GM18505 (cell line): ENCODE measurements around the gene MAJIN.
"Not testable (repeated sequence)": the region's sequence is repeated elsewhere in the genome, so short reads cannot be mapped to it uniquely, and the experiment has no call there.

Experiments
- ATAC-seq: cut with Tn5 transposase; IDR thresholded peaks from one replicate; pipeline ENCODE4 v1.9.1; 2021; ENCODE audit not compliant: unreplicated experiment
- POLR2A ChIP-seq: IDR thresholded peaks from 4 replicates; pipeline ENCODE4 v1.6.1; 2011; ENCODE audit warnings: borderline replicate concordance; ENCODE audit not compliant: insufficient read depth, insufficient read length; ENCODE audit errors: extremely low read depth

Gene MAJIN

GRCh38 chr11:64999478-64999877, 27.6 kb upstream of the MAJIN start:
- no peak for ATAC-seq
- no peak for TF ChIP-seq POLR2A

- TF ChIP-seq POLR2A: no peak
- ATAC-seq: no peak
Observed at GRCh38 chr11:64998690-64999431, 27.0 kb upstream of the MAJIN start.

- TF ChIP-seq POLR2A: no peak
- no peak for ATAC-seq
Observed at GRCh38 chr11:64998141-64998540, 26.2 kb upstream of the MAJIN start.

- ATAC-seq: no peak
- TF ChIP-seq POLR2A: no peak
Observed at GRCh38 chr11:64996710-64997380, 24.9 kb upstream of the MAJIN start, which contains the start of gene BATF2. Gene BATF2 (minus strand): TSS chr11:64996971. CDS start chr11:64996914, 57 bp downstream.

- TF ChIP-seq POLR2A: no peak
Observed at GRCh38 chr11:64996327-64996709, 24.4 kb upstream of the MAJIN start.

GRCh38 chr11:64994318-64994717, 22.4 kb upstream of the MAJIN start:
- TF ChIP-seq POLR2A: no peak
- no peak for ATAC-seq

More at GRCh38 chr11:64996327-64996709, 24.4 kb upstream of the MAJIN start:
- ATAC-seq: no peak

GRCh38 chr11:64990222-64990923, 18.5 kb upstream of the MAJIN start:
- no peak for ATAC-seq
- no peak for TF ChIP-seq POLR2A

- ATAC-seq: no peak
- no peak for TF ChIP-seq POLR2A
Observed at GRCh38 chr11:64989416-64989815, 17.5 kb upstream of the MAJIN start.

GRCh38 chr11:64987998-64988854, 16.3 kb upstream of the MAJIN start:
- no peak for ATAC-seq
- no peak for TF ChIP-seq POLR2A

- ATAC-seq: not testable (repeated sequence)
Observed at GRCh38 chr11:64983339-64983738, 11.4 kb upstream of the MAJIN start.

GRCh38 chr11:64976651-64977050, 4.7 kb upstream of the MAJIN start:
- TF ChIP-seq POLR2A: no peak
- ATAC-seq: no peak

GRCh38 chr11:64974124-64974523, 2.2 kb upstream of the MAJIN start:
- ATAC-seq: no peak
- no peak for TF ChIP-seq POLR2A

- no peak for TF ChIP-seq POLR2A
Observed at GRCh38 chr11:64970731-64971151, 1.2 kb downstream of the MAJIN start.

More at GRCh38 chr11:64970731-64971151, 1.2 kb downstream of the MAJIN start:
- no peak for ATAC-seq
